Activated naive CD4-positive, alpha-beta T cell (primary cell): ENCODE results near the gene BRAP.
"Not testable (repeated sequence)": the region's sequence is repeated elsewhere in the genome, so short reads cannot be mapped to it uniquely, and the experiment has no call there.

Source experiments
- DNase-seq, 4 experiments: peaks; one replicate each; lab custom pipeline; 2025; lab: John Stamatoyannopoulos, UW

The BRAP gene

GRCh38 chr12:111606767-111607230, 79.0 kb downstream of the BRAP start:
- no peak for DNase-seq

DNA sequence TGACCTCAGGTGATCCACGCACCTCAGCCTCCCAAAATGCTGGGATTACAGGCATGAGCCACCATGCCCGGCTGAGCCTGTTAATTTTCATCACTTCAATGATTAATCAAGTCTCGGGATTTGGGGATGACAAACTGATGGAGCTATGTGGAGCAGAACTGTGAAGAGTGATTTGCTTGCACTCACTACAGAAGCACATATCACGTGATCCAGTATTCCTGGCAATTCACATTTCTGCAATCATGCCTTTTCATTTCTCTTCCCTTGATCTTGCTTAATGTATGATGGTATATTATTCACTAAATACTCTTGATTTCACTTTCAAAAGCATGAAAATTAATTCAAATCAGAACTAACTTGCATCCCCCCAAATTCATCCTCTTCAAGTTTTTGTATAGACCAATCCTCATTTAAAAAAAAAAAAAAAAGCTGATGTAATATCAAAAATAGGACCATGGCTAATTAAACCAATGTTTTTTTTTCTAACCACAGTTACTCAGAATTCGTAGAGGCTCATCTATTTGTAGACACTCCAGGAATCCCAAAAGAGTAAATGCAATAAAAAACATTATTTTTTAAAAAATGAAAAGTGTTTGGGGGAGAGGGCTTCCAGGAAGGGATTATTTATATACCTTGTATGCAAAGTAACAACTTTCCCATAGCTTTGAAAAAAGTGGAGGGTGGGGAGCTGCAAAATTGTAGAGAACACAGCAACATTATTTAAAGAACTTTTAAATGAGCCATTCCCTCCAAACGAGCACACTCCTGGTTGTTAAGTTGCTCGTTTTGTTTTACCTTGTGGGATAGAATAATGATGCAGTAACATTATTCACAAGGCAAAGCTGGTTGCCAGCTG, 79.6 kb downstream of the BRAP start:
- no peak for DNase-seq

DNA sequence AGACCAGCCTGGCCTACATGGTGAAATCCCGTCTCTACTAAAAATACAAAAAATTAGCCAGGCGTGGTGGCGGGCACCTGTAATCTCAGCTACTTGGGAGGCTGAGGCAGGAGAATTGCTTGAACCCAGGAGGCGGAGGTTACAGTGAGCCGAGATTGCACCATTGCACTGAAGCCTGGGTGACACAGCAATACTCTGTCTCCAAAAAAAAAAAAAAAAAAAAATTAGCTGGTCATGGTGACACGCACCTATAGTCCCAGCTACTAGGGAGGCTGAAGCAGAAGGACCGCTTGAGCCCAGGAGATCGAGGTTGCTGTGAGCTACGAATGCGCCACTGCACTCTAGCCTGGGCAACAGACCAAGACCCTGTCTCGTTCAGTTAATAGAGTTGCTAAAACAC, 82.9 kb downstream of the BRAP start:
- not testable (repeated sequence) for DNase-seq

DNA sequence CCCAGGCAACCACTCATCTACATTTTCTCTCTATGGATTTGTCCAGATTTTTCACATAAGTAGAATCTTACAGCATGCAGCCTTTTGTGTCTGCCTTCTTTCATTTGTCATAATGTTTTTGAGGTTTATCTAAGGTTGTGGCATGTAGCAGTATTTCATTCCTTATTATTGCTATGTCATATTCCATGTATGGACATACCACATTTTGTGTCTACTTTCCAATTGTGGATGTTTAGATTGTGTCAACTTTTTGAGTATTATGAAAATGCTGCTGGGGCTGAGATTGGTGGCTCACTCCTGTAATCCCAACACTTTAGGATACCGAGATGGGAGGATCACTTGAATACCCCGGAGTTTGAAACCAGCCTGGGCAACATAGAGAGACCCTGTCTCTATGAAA, 83.4 kb downstream of the BRAP start:
- no peak for DNase-seq

- not testable (repeated sequence) for DNase-seq
Observed at GRCh38 chr12:111600986-111601385, 84.8 kb downstream of the BRAP start.

- no peak for DNase-seq
Observed at GRCh38 chr12:111600205-111600642, 85.5 kb downstream of the BRAP start.

DNA sequence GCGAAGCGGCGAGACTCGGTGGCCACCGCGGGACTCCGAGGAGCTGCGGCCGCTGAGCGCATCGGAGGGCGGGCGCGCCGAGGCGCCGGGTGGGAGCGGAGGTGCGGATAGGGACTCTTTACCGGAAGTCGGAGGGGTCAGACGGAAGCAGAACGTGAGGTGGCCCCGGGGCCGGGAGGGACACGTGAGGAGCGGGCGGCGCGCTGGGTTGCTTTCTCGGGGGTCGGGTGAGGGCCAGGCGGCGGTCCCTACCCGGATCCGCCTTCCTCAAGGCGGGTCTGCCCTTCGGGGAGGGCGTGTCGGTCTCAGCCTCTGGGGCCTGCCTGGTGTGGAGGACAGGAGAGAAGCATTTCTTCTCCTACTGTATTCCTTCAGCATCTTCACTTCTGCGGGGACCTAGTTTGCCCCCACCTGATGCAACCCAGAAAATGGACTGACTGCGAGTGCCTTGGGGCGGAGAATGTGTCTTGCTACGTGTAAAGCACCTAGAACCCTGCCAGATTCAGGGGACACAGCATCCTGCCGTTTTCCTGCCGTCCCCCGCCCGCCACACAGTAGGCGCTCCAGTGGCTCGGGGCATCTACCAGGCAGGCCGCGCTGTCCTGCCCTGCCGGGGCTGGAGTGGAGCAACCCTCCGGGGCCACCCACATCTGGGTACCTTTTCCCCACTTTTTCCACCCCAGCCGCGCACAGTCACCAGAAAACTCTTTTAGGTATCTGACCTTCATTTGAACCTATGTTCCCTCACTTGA, 86.1 kb downstream of the BRAP start:
- DNase-seq: peak; percentile 75 to 76 (median 76)

DNA sequence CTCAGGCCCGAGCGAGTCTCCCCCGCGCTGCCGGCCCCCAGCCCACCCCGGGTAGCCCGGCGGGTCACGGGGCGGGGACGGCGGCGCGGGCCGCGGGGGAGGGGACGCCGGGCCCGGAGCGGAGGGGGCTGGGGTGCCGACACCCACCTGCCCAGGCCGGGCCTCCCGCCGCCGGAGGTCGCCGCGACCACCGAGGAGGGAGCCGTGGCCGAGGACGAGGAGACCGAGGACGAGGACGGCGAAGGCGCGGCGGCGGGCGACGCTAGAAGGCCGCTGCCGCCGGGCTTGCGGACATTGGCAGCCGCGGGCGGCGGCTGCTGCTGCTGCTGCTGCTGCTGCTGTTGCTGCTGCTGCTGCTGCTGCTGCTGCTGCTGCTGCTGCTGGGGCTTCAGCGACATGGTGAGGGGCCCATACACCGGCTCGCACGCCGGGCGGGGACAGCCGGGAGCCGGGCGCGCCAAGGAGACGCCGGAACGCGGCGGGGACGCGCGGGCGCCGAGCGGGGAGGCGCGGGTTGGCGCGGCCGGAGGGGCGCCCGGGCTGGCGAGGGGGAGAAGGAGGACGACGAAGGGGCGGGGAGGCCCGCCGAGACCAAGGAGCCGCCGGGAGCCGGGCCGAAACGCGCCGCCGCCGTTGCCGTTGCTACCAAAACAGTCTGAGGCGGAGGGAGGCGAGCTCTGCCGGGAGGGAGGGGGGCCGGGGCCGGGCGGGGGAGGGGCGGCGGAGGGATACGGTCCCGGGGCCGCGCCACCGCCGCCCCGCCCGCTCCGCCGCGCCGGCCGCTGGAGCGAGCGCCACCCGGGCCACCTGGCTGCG, 86.9 kb downstream of the BRAP start, which contains the start of gene ATXN2:
TSS of gene ATXN2 (minus strand) at position 679 of the 816 bp plus-strand sequence. CDS start at position 398, 281 bp downstream.
- DNase-seq: peak; percentile 59 to 71 (median 66)

DNA sequence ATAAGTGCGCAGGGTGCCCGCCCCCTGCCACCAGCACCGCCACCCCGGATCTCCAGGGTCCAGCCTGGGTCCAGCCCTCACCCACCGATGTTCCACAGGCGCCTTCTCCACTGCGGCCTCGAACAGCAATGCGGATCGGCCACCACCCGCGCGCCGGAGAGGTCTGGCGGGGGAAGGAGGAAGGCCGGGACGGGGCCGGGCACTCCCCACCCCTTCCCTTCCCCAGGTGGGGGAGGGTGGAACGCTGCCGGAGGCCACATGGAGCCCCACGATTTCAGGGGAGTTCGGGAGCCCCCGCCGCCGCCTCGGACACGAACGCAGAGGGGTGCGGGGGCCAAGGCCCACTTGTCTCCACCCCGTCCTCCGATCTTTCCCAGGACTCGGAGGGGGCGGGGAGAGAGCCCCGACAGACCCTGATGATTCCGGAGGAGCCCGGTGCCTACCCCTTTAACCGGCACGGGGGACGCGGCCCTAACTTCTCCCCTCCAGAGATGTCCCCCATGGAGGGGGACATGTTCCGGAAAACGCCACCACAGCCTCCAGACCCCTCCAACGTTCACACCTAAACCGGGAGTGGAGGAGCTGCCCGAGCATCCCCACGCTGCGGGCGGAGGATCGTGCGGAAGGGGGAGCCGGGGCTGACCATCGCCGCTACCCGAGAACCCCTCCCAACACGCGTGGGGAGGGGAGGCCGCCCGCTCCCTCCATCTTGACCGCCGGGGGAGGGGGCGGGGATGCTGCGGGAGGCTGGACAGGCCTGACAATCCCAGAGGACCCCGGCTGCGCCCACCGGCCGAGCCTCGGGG, 87.7 kb downstream of the BRAP start:
- DNase-seq: peak in 2 of 4 experiments; percentile 12 to 18

GRCh38 chr12:111596985-111597830, 88.5 kb downstream of the BRAP start:
- DNase-seq: peak in 1 of 4 experiments; percentile 12

DNA sequence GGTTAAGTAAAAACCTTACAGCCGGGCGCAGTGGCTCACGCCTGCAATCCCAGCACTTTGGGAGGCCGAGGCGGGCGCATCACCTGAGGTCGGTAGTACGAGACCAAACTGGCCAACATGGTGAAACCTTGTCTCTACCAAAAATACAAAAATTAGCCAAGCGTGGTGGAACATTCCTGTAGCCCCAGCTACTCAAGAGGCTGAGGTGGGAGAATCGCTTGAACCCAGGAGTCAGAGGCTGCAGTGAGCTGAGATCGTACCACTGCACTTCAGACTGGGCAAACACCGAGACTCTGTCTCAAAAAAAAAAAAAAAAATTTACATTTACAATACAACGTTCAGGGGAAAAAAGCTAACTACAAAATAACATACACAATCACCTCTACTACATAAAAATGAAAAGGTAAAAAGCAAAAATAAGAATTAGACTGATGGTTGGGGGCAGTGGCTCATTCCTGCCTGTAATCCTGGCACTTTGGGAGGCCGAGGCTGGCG, 90.4 kb downstream of the BRAP start:
- DNase-seq: not testable (repeated sequence)
